Astrocyte of the cerebellum (primary cell): ENCODE data around the gene TIMM8A.

Source experiments
- DNase-seq: peaks from one replicate; pipeline ENCODE4 v3.0.0-alpha.2; 2011; ENCODE audit warnings: low read depth
- H3K4me3 ChIP-seq: 2 replicates; pipeline ENCODE4 v1.5.1; 2011; ENCODE audit warnings: mild to moderate bottlenecking, low read depth, low read length, moderate library complexity
- CTCF ChIP-seq: IDR thresholded peaks from 2 replicates; pipeline ENCODE4 v1.5.1; 2012; ENCODE audit warnings: low read length, low read depth, moderate library complexity, mild to moderate bottlenecking; ENCODE audit errors: missing control alignments
- in situ Hi-C: cut with HindIII; loops from 2 replicates; pipeline ENCODE4 v1.10.0; 2017; ENCODE audit warnings: low sequenced_read_pairs

The TIMM8A gene

GRCh38 chrX:101390664-101391525 is 42.4 kb upstream of the TIMM8A start, which contains the start of gene RPL36A:
TSS of gene RPL36A (plus strand) at chrX:101391011. CDS start at chrX:101391044, 33 bp downstream.
- DNase-seq = peak; percentile 76
- TF ChIP-seq CTCF = peak; percentile 73
- in situ Hi-C loops = no loop called here
- H3K4me3 ChIP-seq = peak within 1 kb of the TSS; percentile 59

- in situ Hi-C loops = no loop called here
- no peak for DNase-seq
- no peak for TF ChIP-seq CTCF
- H3K4me3 ChIP-seq = no peak overlapping the region
Measured at GRCh38 chrX:101388604-101389003, 40.1 kb upstream of the TIMM8A start.

GRCh38 chrX:101386542-101386885 is 38.0 kb upstream of the TIMM8A start:
- DNase-seq = no peak
- in situ Hi-C loops = no loop called here
- no peak overlapping the region for H3K4me3 ChIP-seq
- no peak for TF ChIP-seq CTCF

- DNase-seq = no peak
- TF ChIP-seq CTCF = no peak
- in situ Hi-C loops = no loop called here
- no peak within 1 kb of the TSS for H3K4me3 ChIP-seq
Measured at GRCh38 chrX:101385795-101386541, 37.4 kb upstream of the TIMM8A start, which contains the start of gene BTK. TSS of gene BTK (minus strand) at chrX:101386191. CDS start at chrX:101375284, 10,907 bp downstream.

- no peak overlapping the region for H3K4me3 ChIP-seq
- DNase-seq = no peak
- no peak for TF ChIP-seq CTCF
- in situ Hi-C loops = no loop called here
Measured at GRCh38 chrX:101385026-101385684, 36.6 kb upstream of the TIMM8A start.

GRCh38 chrX:101383679-101384205 is 35.2 kb upstream of the TIMM8A start:
- no peak overlapping the region for H3K4me3 ChIP-seq
- no peak for DNase-seq
- TF ChIP-seq CTCF = no peak
- in situ Hi-C loops = no loop called here
